Trophoblast cell (in vitro differentiated cells and primary cell): ENCODE data around the gene PAX5.

ENCODE experiments used
- DNase-seq, 2 donors: peaks; one replicate each; pipeline ENCODE4 v3.0.0-alpha.2; 2016
- H2AFZ ChIP-seq: 2 replicates; pipeline ENCODE4 v1.6.1; 2013; ENCODE audit warnings: low read length, moderate library complexity, mild to moderate bottlenecking; ENCODE audit not compliant: insufficient read depth, poor library complexity
- H2AK5ac ChIP-seq: 2 replicates; pipeline ENCODE4 v1.6.1; 2013; ENCODE audit warnings: mild to moderate bottlenecking, low read length
- H2BK120ac ChIP-seq: 2 replicates; pipeline ENCODE4 v1.6.1; 2013; ENCODE audit warnings: low read length, mild to moderate bottlenecking, moderate library complexity; ENCODE audit not compliant: insufficient read depth, poor library complexity
- H2BK12ac ChIP-seq: 2 replicates; pipeline ENCODE4 v1.6.1; 2013; ENCODE audit warnings: mild to moderate bottlenecking, low read length, moderate library complexity
- H2BK5ac ChIP-seq: 2 replicates; pipeline ENCODE4 v1.6.1; 2013; ENCODE audit warnings: low read length, low read depth, moderate library complexity, mild to moderate bottlenecking; ENCODE audit not compliant: poor library complexity
- H3K14ac ChIP-seq: 2 replicates; pipeline ENCODE4 v1.6.1; 2013; ENCODE audit warnings: mild to moderate bottlenecking, low read length
- H3K18ac ChIP-seq: 2 replicates; pipeline ENCODE4 v1.6.1; 2013; ENCODE audit warnings: mild to moderate bottlenecking, low read length
- H3K23ac ChIP-seq: 2 replicates; pipeline ENCODE4 v1.6.1; 2013; ENCODE audit warnings: low read length
- H3K27ac ChIP-seq: 2 replicates; pipeline ENCODE4 v1.5.1; 2013; ENCODE audit warnings: low read depth, mild to moderate bottlenecking, inconsistent platforms, low read length, moderate library complexity
- H3K27me3 ChIP-seq: 2 replicates; pipeline ENCODE4 v1.6.1; 2013; ENCODE audit warnings: inconsistent platforms, mild to moderate bottlenecking, low read length, moderate library complexity; ENCODE audit not compliant: insufficient read depth
- H3K36me3 ChIP-seq, 2 experiments: 1 replicate in 1 of 2; 2 replicates in 1 of 2; pipeline ENCODE4 v1.6.1; 2013; ENCODE audit warnings: low read length in 2 of 2, mild to moderate bottlenecking in 2 of 2, moderate library complexity in 1 of 2; ENCODE audit not compliant: insufficient read depth in 2 of 2, control insufficient read depth in 1 of 2
- H3K4ac ChIP-seq: 2 replicates; pipeline ENCODE4 v1.6.1; 2013; ENCODE audit warnings: low read depth, mild to moderate bottlenecking, low read length, moderate library complexity
- H3K4me1 ChIP-seq, 2 experiments: 1 replicate in 1 of 2; 2 replicates in 1 of 2; pipeline ENCODE4 v1.6.1; 2013; ENCODE audit warnings: low read length in 2 of 2, mild to moderate bottlenecking in 2 of 2, moderate library complexity in 1 of 2; ENCODE audit not compliant: insufficient read depth in 2 of 2, control insufficient read depth in 1 of 2
- H3K4me2 ChIP-seq: 2 replicates; pipeline ENCODE4 v1.6.1; 2013; ENCODE audit warnings: inconsistent platforms, mild to moderate bottlenecking, low read length, moderate library complexity
- H3K4me3 ChIP-seq: 2 replicates; pipeline ENCODE4 v1.5.1; 2013; ENCODE audit warnings: mild to moderate bottlenecking, low read depth, low read length, inconsistent platforms
- H3K79me1 ChIP-seq: one replicate; pipeline ENCODE4 v1.6.1; 2013; ENCODE audit warnings: low read length
- H3K79me2 ChIP-seq: 2 replicates; pipeline ENCODE4 v1.6.1; 2013; ENCODE audit warnings: low read length, mild to moderate bottlenecking; ENCODE audit not compliant: control insufficient read depth, insufficient read depth, poor library complexity
- H3K9ac ChIP-seq: 2 replicates; pipeline ENCODE4 v1.6.1; 2013; ENCODE audit warnings: mild to moderate bottlenecking, low read length
- H3K9me3 ChIP-seq: 2 replicates; pipeline ENCODE4 v1.6.1; 2013; ENCODE audit warnings: low read depth, mild to moderate bottlenecking, control low read depth, inconsistent platforms, low read length; ENCODE audit not compliant: insufficient read depth
- H4K12ac ChIP-seq: 2 replicates; pipeline ENCODE4 v1.6.1; 2013; ENCODE audit warnings: low read depth, mild to moderate bottlenecking, low read length, moderate library complexity
- H4K8ac ChIP-seq: 2 replicates; pipeline ENCODE4 v1.6.1; 2013; ENCODE audit warnings: low read depth, mild to moderate bottlenecking, low read length, moderate library complexity
- H4K91ac ChIP-seq: one replicate; pipeline ENCODE4 v1.6.1; 2013; ENCODE audit warnings: low read depth, mild to moderate bottlenecking, low read length, moderate library complexity
- WGBS: extraction: QIAGEN DNeasy Blood & Tissue Kit; methylation state at CpG from one replicate; pipeline ENCODE4 v1.1.7; 2013; ENCODE audit warnings: missing lambda C conversion rate; ENCODE audit not compliant: insufficient read length, insufficient coverage; ENCODE audit errors: extremely low coverage; 5-methylcytosine and 5-hydroxymethylcytosine counted together

The PAX5 gene

GRCh38 chr9:36878986-36879982 lies 154.8 kb downstream of the PAX5 start:
- WGBS: no CpG with 5 or more reads among the region's 18 CpGs
- Histone ChIP-seq H2BK120ac (no peak overlapping the region), H4K8ac (no peak overlapping the region), H2AFZ (no peak overlapping the region), H3K4me3 (no peak overlapping the region), H3K18ac (no peak overlapping the region), H3K23ac (no peak overlapping the region), H2BK5ac (no peak overlapping the region), H2AK5ac (no peak overlapping the region), H3K79me2 (no peaks in the 10 kb centered on the region), H3K4ac (no peak overlapping the region), H3K4me2 (no peak overlapping the region), H4K12ac (no peak overlapping the region), H3K27me3 (peaks cover 3% of the 10 kb centered on the region), H3K27ac (no peak overlapping the region), H3K9ac (no peak overlapping the region), H3K14ac (no peak overlapping the region), H2BK12ac (no peak overlapping the region), H3K36me3 (no peaks in the 10 kb centered on the region), H4K91ac (no peak overlapping the region), H3K79me1 (no peaks in the 10 kb centered on the region), H3K9me3 (peaks cover 3% of the 10 kb centered on the region), H3K4me1 (no peaks in the 10 kb centered on the region)
- DNase-seq: no peak

DNA sequence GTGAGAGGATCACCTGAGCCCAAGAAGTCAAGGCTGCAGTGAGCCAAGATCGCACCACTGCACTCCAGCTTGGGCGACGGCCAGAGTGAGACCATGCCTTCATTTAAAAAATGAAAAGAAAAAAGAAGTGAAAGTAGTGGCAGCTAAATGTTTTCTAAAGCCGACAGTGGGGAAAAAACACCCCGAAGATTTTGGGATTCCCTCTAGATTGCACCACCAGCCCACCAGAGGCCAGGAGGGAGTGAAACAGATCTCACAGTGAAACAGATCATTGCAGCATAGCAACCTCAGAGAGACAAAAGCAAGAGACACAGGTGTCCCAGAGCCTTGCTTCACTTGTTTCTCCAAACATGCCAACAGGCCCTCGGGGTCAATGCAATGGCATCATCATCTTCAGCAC lies 156.8 kb downstream of the PAX5 start:
- no peaks in the 10 kb centered on the region for H3K4me1 ChIP-seq
- no peak overlapping the region for H4K91ac ChIP-seq
- no peaks in the 10 kb centered on the region for H3K36me3 ChIP-seq
- no peak overlapping the region for H3K23ac ChIP-seq
- H3K14ac ChIP-seq: no peak overlapping the region
- H3K4me2 ChIP-seq: no peak overlapping the region
- H3K9me3 ChIP-seq: peaks cover 5% of the 10 kb centered on the region
- no peak for DNase-seq
- H4K12ac ChIP-seq: no peak overlapping the region
- H3K9ac ChIP-seq: no peak overlapping the region
- H3K27me3 ChIP-seq: peaks cover 3% of the 10 kb centered on the region
- H3K27ac ChIP-seq: no peak overlapping the region
- no peaks in the 10 kb centered on the region for H3K79me2 ChIP-seq
- no peak overlapping the region for H2AK5ac ChIP-seq
- no peaks in the 10 kb centered on the region for H3K79me1 ChIP-seq
- no peak overlapping the region for H2BK5ac ChIP-seq
- no peak overlapping the region for H3K18ac ChIP-seq
- H4K8ac ChIP-seq: no peak overlapping the region
- H2BK120ac ChIP-seq: no peak overlapping the region
- no peak overlapping the region for H3K4ac ChIP-seq
- no CpG with 5 or more reads among the region's 6 CpGs for WGBS
- no peak overlapping the region for H3K4me3 ChIP-seq
- H2AFZ ChIP-seq: no peak overlapping the region
- no peak overlapping the region for H2BK12ac ChIP-seq

DNA sequence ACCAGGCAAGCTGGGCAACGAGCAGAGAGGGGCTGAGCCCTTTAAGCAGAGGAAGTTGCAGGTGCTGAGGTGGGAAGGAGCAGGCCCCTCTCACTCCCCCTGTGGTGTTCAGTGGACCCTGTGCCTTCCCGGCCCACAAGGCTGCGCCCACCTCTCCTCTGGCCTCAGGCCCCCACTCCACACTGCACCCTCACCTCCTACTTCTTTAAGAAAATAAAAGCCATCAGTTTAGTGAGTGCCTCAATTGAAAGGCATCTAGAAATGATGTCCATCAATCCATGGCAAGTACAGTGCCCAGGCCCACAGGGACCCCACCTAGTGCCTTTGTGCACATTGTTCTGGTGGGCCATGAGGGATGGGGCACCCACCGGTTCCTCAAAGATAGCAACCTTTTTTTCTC lies 158.0 kb downstream of the PAX5 start:
- H3K9ac ChIP-seq: no peak overlapping the region
- no peak overlapping the region for H4K8ac ChIP-seq

DNA sequence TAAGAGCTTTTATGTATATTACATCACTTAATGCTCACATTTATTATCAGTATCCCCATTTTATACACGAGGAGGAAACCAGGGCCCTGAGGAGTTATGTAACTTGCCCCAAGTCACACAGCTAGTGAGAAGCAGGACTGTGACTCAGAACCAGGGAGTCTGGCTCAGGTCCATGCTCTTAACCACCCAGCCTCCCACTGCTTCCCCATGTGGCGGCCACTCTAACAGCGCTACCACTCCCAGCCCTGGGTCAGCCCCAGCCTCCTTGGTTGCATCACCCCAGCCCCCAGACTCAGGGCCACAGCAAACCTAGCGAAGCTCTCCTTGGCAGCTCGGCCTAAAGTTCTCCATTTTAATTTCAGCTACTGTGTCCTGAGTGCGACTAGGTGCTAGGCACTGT lies 159.1 kb downstream of the PAX5 start:
- Histone ChIP-seq H3K36me3 (no peaks in the 10 kb centered on the region), H4K12ac (no peak overlapping the region), H3K27ac (no peak overlapping the region), H4K91ac (no peak overlapping the region), H4K8ac (no peak overlapping the region), H2BK12ac (no peak overlapping the region), H3K9me3 (peaks cover 5% of the 10 kb centered on the region), H3K79me1 (no peaks in the 10 kb centered on the region), H3K4me1 (no peaks in the 10 kb centered on the region), H3K14ac (no peak overlapping the region), H3K4me2 (no peak overlapping the region), H3K9ac (no peak overlapping the region), H3K23ac (no peak overlapping the region), H2AK5ac (no peak overlapping the region), H2BK120ac (no peak overlapping the region), H3K18ac (no peak overlapping the region), H3K27me3 (peaks cover under 1% of the 10 kb centered on the region), H3K79me2 (no peaks in the 10 kb centered on the region), H2AFZ (no peak overlapping the region), H3K4me3 (no peak overlapping the region), H2BK5ac (no peak overlapping the region), H3K4ac (no peak overlapping the region)
- no peak for DNase-seq
- WGBS: no CpG with 5 or more reads among the region's 6 CpGs

More for the DNA sequence above, 158.0 kb downstream of the PAX5 start:
- Histone ChIP-seq H2BK120ac (no peak overlapping the region), H3K79me2 (no peaks in the 10 kb centered on the region), H2BK12ac (no peak overlapping the region), H3K9me3 (peaks cover 3% of the 10 kb centered on the region), H4K91ac (no peak overlapping the region), H4K12ac (no peak overlapping the region), H3K14ac (no peak overlapping the region), H3K79me1 (no peaks in the 10 kb centered on the region), H3K18ac (no peak overlapping the region), H2AFZ (no peak overlapping the region), H3K27me3 (peaks cover 3% of the 10 kb centered on the region), H2AK5ac (no peak overlapping the region), H3K4ac (no peak overlapping the region), H3K4me3 (no peak overlapping the region), H3K36me3 (no peaks in the 10 kb centered on the region), H2BK5ac (no peak overlapping the region), H3K4me2 (no peak overlapping the region), H3K23ac (no peak overlapping the region), H3K4me1 (no peaks in the 10 kb centered on the region), H3K27ac (no peak overlapping the region)
- no CpG with 5 or more reads among the region's 4 CpGs for WGBS
- DNase-seq: no peak
